Vagina (tissue), 2 donors: ENCODE data around the gene KRT7. TPM values are rescaled to one million over a fixed set of nuclear protein-coding genes. Genes with fewer than 3 reads are reported as not detected.

ENCODE experiments used
- DNase-seq, 2 donors: peaks; one replicate each; pipeline ENCODE4 v3.0.0-alpha.2; 2017; ENCODE audit errors: extremely low spot score in 2 of 2
- H3K27ac ChIP-seq: fragments of 200-600 bp; sonication (generic); one replicate; pipeline ENCODE4 v1.5.1; 2019
- H3K27me3 ChIP-seq: fragments of 200-600 bp; sonication (generic); one replicate; pipeline ENCODE4 v1.5.1; 2019
- H3K36me3 ChIP-seq, 2 donors: fragments of 200-600 bp; sonication (generic); one replicate each; pipeline ENCODE4 v1.5.1; 2017 to 2019
- H3K4me1 ChIP-seq: fragments of 200-600 bp; sonication (generic); one replicate; pipeline ENCODE4 v1.5.1; 2019
- H3K4me3 ChIP-seq, 2 donors: fragments of 200-600 bp; sonication (generic); 1 replicate in 1 of 2; 2 replicates in 1 of 2; pipeline ENCODE4 v1.5.1; 2016 to 2019
- H3K9me3 ChIP-seq: fragments of 200-600 bp; sonication (generic); one replicate; pipeline ENCODE4 v1.5.1; 2019
- POLR2A ChIP-seq, 2 donors: fragments of 450-650 bp; IDR thresholded peaks; one replicate each; pipeline ENCODE4 v1.6.1; 2017; ENCODE audit warnings: antibody characterized with exemption in 2 of 2, mild to moderate bottlenecking in 2 of 2, moderate library complexity in 2 of 2
- POLR2AphosphoS5 ChIP-seq, 2 donors: sonication (generic); formaldehyde crosslinking; IDR thresholded peaks; one replicate each; pipeline ENCODE4 v1.9.0; 2017; ENCODE audit warnings: antibody characterized with exemption in 2 of 2, mild to moderate bottlenecking in 2 of 2, low read depth in 1 of 2; ENCODE audit not compliant: insufficient read depth in 1 of 2
- intact Hi-C: fragments of 100-400 bp; cut with DNase I; formaldehyde crosslinking; loops from one replicate; pipeline ENCODE4 v1.15.1; 2023
- total RNA-seq: library from RNA; depleted of rRNA; stranded (reverse); fragments of >200 nt; gene quantifications from one replicate; pipeline ENCODE4 v1.2.3, GENCODE V29; 2016
- TF ChIP-seq, protein P1 (sequence below), 3 experiments: fragments of 450-650 bp in 2 of 3; fragments of 200-600 bp in 1 of 3; sonication (generic) in 1 of 3; IDR thresholded peaks; one replicate each; pipeline ENCODE4 v1.5.1; 2017 to 2019; ENCODE audit warnings: antibody characterized with exemption in 3 of 3, mild to moderate bottlenecking in 2 of 3, moderate library complexity in 2 of 3

KRT7 gene
- total RNA-seq, 1 donor from 2014 or later: 7.6 TPM

DNA sequence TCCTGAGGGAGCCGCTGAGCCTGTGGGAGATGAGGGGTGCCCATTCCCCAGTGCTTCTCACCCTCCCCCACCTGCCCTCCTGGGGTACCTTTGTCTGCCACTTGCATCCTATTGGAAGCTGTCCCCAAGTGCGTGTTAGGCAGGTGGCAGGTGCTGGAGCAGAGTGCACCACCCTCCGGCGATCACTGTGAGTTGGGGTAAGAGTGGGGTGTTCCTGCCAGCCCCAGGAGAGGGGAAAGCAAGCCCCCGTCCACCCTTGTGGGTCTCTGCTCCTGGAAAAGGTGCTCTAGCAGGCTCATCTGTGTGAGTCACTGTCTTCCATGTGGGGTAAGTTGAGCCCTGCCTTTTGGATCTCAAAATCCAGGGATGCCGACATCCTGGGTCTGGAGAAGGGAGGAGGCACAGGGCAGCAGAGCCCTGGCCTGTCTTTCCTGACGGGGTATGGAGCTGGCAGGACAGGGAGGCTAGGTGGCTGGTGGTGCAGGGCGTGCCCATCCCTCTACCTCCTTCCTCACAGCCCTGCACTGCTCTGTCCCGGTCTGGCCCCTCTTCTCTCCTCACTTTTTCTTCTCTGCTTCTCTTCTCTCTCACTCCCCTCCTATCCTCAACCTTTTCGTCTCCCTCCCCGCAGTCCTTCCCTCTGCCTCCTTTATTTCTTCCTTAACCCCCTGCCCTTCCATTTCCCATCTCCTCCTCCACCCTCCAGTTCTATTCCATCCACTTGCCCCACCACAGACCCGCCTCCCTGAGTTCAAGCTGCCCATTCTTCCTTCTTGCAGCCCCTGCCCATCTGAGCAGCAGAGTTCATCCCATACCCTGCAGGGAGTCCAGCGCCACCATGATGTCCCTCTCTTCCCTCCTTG lies 20.1 kb upstream of the KRT7 start:
- H3K27me3 ChIP-seq: no peaks in the 10 kb centered on the region
- DNase-seq: no peak
- intact Hi-C loops: no loop called here

GRCh38 chr12:52213564-52214420 lies 19.3 kb upstream of the KRT7 start:
- intact Hi-C loops: no loop called here

More for the DNA sequence above, 20.1 kb upstream of the KRT7 start:
- H3K4me1 ChIP-seq: peaks cover 28% of the 10 kb centered on the region
- no peaks in the 10 kb centered on the region for H3K9me3 ChIP-seq
- H3K4me3 ChIP-seq: no peak overlapping the region
- no peak for TF ChIP-seq POLR2AphosphoS5 (IDR thresholded peaks at IDR 0.05; ENCODE audit: insufficient read depth in 1 of 2, low read depth in 1 of 2)
- no peak for TF ChIP-seq POLR2A (IDR thresholded peaks at IDR 0.05)
- TF ChIP-seq, protein P1, sequence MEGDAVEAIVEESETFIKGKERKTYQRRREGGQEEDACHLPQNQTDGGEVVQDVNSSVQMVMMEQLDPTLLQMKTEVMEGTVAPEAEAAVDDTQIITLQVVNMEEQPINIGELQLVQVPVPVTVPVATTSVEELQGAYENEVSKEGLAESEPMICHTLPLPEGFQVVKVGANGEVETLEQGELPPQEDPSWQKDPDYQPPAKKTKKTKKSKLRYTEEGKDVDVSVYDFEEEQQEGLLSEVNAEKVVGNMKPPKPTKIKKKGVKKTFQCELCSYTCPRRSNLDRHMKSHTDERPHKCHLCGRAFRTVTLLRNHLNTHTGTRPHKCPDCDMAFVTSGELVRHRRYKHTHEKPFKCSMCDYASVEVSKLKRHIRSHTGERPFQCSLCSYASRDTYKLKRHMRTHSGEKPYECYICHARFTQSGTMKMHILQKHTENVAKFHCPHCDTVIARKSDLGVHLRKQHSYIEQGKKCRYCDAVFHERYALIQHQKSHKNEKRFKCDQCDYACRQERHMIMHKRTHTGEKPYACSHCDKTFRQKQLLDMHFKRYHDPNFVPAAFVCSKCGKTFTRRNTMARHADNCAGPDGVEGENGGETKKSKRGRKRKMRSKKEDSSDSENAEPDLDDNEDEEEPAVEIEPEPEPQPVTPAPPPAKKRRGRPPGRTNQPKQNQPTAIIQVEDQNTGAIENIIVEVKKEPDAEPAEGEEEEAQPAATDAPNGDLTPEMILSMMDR (IDR thresholded peaks at IDR 0.05): no peak
- H3K36me3 ChIP-seq: no peaks in the 10 kb centered on the region
- no peak overlapping the region for H3K27ac ChIP-seq

DNA sequence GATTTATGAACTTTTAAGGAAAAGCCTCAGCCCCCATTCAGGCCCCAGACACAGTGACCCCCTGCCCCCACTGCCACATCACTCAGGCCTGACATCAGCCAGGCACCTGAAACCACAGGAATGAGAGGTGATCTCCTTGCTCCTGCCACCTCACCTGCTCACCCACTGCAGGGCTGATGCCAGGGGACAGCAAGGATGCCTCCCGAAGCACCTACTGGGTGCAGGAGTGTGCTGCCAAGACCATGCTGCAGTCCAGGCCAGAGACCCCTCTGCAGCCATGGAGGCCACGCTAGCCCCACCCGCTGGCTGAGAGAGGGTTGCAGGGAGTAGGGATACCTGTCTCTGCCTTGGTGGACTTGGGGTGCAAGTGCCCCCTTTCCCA lies 18.6 kb upstream of the KRT7 start:
- DNase-seq: no peak
- intact Hi-C loops: no loop called here
- Histone ChIP-seq H3K4me1 (peaks cover 25% of the 10 kb centered on the region), H3K27me3 (no peaks in the 10 kb centered on the region), H3K9me3 (no peaks in the 10 kb centered on the region), H3K27ac (no peak overlapping the region), H3K4me3 (no peak overlapping the region), H3K36me3 (no peaks in the 10 kb centered on the region)
- no peak for TF ChIP-seq POLR2A (IDR thresholded peaks at IDR 0.05)
- TF ChIP-seq, protein P1 (IDR thresholded peaks at IDR 0.05): no peak
- TF ChIP-seq POLR2AphosphoS5 (IDR thresholded peaks at IDR 0.05; ENCODE audit: insufficient read depth in 1 of 2, low read depth in 1 of 2): no peak

More at GRCh38 chr12:52213564-52214420, 19.3 kb upstream of the KRT7 start:
- H3K4me3 ChIP-seq: no peak overlapping the region
- H3K27me3 ChIP-seq: no peaks in the 10 kb centered on the region
- no peaks in the 10 kb centered on the region for H3K36me3 ChIP-seq
- H3K27ac ChIP-seq: no peak overlapping the region
- no peak for DNase-seq
- no peaks in the 10 kb centered on the region for H3K9me3 ChIP-seq
- TF ChIP-seq POLR2A (IDR thresholded peaks at IDR 0.05): no peak
- TF ChIP-seq POLR2AphosphoS5 (IDR thresholded peaks at IDR 0.05; ENCODE audit: insufficient read depth in 1 of 2, low read depth in 1 of 2): peak in 1 of 2 donors; percentile 22
- TF ChIP-seq, protein P1 (IDR thresholded peaks at IDR 0.05): peak; percentile 59 to 71 (median 67)
- peaks cover 25% of the 10 kb centered on the region for H3K4me1 ChIP-seq

DNA sequence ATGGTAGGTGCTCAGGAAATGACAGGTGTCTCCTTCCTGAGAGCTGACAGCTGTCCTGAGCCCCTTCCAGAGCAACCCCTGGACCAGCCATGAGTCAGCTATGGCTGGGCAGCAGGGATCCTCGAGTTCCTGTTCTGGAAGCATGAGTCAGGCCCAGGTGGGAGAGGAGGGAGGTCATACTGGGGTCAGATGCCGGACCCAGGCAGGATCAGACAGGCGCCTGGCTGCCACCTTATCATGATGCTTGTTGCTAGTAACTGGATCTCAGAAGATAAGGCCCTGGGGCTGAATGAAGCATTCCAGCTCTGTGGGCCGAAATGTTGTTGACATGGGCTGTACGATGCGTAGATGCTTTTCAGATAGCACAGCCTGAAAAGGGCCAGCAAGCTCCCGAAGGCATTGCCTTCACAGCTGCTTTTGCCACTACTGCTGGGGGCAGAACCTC lies 17.4 kb upstream of the KRT7 start:
- DNase-seq: no peak
- peak; percentile 49 to 56 for TF ChIP-seq POLR2AphosphoS5 (IDR thresholded peaks at IDR 0.05; ENCODE audit: insufficient read depth in 1 of 2, low read depth in 1 of 2)
- no peak for TF ChIP-seq POLR2A (IDR thresholded peaks at IDR 0.05)
- TF ChIP-seq, protein P1 (IDR thresholded peaks at IDR 0.05): no peak
- no peaks in the 10 kb centered on the region for H3K36me3 ChIP-seq
- no peak overlapping the region for H3K4me3 ChIP-seq
- H3K9me3 ChIP-seq: no peaks in the 10 kb centered on the region
- intact Hi-C loops: no loop called here
- no peaks in the 10 kb centered on the region for H3K27me3 ChIP-seq
- no peak overlapping the region for H3K27ac ChIP-seq
- peaks cover 25% of the 10 kb centered on the region for H3K4me1 ChIP-seq
